ENCODE data around the gene GLYR1.

DNA sequence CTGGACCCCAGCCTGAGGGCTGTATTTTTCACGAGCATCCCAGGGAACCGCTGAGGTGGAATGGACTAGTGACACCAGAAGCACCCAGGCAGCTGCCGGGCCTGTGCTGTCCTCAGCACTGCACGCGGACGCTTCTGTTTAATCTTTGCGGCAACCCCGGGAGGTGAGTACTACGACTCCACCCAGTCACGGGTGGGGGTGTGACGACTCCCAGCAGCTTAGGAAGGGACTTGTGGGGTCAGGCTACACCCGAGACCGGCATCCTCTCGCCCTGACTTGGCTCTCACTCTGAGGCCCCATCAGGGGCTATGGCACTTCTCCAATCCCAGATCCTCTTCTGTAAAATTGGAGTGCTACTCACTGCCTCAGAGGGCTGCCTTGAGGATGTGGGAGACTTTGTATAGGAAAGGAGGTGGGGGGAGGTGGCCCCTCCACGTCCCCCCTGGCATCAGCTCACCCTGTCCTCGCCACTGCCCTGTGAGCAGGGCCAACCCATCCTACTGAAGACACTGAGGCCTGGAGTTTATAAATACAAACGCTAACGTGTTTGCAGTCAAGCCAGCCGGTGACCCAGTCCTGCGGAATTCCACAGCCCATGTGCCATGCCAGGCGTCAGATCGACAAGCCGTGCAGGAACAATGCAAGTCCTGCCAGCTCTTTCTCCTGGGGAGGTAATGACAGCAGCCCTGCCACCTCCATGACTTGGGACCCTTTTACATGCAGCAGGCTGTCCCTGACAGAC is 45.4 kb upstream of the GLYR1 start:
- TF ChIP-seq, protein P1, sequence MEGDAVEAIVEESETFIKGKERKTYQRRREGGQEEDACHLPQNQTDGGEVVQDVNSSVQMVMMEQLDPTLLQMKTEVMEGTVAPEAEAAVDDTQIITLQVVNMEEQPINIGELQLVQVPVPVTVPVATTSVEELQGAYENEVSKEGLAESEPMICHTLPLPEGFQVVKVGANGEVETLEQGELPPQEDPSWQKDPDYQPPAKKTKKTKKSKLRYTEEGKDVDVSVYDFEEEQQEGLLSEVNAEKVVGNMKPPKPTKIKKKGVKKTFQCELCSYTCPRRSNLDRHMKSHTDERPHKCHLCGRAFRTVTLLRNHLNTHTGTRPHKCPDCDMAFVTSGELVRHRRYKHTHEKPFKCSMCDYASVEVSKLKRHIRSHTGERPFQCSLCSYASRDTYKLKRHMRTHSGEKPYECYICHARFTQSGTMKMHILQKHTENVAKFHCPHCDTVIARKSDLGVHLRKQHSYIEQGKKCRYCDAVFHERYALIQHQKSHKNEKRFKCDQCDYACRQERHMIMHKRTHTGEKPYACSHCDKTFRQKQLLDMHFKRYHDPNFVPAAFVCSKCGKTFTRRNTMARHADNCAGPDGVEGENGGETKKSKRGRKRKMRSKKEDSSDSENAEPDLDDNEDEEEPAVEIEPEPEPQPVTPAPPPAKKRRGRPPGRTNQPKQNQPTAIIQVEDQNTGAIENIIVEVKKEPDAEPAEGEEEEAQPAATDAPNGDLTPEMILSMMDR (IDR thresholded peaks at IDR 0.05), result no peak
- no peak for TF ChIP-seq POLR2A (IDR thresholded peaks at IDR 0.05)

All from lower leg skin (tissue), 3 donors.